NOMO-1 treated with DMSO at 0.1 percent for 48 hours (cell line): ENCODE data around the gene HIGD1A.
A peak's percentile ranks its signal among the peaks of the same experiment; 100 is the strongest.

Experiments used
- DNase-seq: peaks from one replicate; lab custom pipeline; 2025; ENCODE audit not compliant: unreplicated experiment; lab: John Stamatoyannopoulos, UW

The HIGD1A gene

DNA sequence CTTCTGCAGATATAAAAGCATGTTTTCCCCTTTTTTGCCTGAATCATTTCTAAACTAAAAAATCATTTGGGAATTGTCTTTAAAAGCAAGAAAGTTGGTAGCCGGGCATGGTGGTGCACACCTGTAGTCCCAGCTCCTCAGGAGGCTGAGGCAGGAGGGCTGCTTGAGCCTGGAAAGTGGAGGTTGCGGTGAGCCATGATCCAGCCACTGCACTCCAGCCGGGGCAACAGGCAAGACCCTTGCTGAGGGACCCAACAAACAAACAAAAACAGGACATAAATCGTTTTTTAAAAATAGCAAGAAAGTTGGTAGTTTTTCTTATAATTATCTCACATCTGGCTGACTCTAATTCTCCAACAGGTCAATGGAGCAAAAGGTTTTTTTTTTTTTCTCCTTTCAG, 2.5 kb downstream of the HIGD1A start:
- no peak for DNase-seq

GRCh38 chr3:42801048-42801620, 3.2 kb downstream of the HIGD1A start:
- no peak for DNase-seq

DNA sequence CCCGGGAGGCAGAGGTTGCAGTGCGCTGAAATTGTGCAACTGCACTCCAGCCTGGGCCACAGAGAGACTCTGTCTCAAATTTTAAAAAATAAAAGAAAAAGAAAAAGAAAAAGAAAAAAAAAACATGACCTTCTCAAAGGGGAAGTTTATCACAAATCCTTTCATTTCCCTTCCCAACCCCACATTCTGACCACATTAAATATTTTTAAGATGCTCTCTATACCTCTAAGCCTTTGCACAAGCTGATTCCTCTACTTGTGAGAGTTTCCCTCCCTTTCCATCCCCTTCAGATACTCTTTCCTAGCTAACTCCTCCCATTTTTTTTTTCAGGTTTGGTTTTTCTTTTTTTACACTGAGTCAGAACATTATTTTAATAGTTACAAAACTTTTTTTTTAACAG, 4.0 kb downstream of the HIGD1A start:
- DNase-seq = peak; percentile 49

GRCh38 chr3:42799376-42799775, 4.9 kb downstream of the HIGD1A start:
- no peak for DNase-seq

DNA sequence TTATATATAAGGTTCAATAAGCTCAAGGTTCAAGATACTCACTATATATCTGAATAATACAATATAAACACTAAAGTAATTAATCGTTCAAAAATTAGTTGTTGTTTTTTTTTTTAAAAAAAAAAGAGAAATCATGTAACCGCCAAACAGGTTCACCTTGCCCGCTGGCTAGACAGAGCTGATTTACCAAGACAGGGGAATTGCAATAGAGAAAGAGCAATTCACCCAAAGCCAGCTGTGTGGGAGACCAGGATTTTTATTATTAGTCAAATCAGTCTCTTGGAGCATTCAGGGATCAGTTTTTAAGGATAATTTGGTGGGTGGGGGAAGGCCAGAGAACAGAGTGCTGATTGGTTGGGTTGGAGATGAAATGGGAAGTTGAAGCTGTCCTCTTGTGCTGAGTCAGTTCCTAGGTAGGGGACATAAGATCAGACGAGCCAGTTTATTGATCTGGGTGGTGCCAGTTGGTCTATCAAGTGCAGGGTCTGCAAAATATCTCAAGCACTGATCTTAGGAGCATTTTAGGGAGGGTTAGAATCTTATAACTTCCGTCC, 7.9 kb downstream of the HIGD1A start:
- no peak for DNase-seq

DNA sequence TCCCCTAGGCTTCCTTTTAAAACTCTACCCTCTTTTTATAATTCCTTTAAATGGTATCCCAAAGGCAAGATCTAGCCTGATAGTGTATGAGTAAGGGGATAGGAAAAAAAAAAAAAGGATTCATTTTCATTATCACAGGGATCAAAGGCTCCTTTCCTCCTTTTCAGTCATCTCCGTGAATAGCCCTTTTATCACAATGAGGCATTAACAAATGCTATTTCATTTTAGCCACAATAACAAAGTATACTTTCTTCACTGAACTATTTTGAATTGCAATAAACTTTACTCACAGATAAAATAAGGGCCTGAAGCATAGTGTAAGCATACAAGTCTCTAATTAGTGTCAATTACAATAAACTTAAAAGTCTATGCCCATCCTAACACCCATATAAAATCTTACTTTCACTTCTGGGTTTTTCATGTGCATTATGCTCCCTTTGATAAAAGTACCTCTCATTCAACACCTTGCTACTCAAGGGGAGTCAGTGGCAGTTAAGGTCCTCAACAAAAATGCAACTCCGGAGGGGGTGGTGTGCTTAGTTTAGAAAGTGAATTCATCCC, 8.6 kb downstream of the HIGD1A start:
- DNase-seq = no peak

- DNase-seq = no peak
Measured at GRCh38 chr3:42790714-42791229, 13.5 kb downstream of the HIGD1A start.

DNA sequence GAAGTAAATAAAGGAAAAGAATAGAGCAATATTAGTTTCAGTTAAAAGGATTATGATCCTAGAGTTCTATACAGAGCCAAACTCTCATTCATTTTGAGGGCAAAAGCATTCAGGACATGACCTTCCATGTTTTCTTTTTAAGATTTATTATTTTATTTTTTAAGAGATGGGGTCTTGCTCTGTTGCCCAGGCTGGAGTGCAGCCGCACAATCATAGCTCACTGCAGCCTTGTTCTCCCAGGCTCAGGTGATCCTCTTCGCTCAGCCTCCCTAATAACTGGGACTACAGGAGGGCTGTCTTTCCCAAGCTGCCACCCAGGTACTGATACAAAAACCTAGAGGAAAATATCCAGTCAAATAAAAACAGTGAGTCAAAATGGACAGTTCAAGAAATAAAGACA, 17.7 kb downstream of the HIGD1A start:
- DNase-seq = no peak

DNA sequence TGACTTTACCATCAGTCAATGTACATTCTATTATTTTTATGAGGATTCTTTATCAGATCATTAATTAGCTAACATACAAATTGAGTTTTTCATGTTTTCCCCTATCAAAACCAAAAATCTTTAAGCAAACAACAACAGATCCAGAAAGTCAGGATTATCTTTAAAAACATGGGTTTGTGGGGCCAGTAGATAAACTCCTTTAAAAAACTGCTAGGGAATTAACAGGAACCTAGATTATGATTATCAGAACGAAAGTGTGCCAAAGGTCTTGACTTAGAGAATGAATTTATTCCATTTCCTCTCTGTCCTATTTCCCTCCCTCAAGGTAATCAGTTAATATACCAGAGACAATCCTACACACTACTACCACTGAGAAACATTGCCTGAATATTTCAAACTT, 18.1 kb downstream of the HIGD1A start:
- DNase-seq = no peak

- peak; percentile 52 for DNase-seq
Measured at GRCh38 chr3:42780892-42781700, 23.2 kb downstream of the HIGD1A start.

DNA sequence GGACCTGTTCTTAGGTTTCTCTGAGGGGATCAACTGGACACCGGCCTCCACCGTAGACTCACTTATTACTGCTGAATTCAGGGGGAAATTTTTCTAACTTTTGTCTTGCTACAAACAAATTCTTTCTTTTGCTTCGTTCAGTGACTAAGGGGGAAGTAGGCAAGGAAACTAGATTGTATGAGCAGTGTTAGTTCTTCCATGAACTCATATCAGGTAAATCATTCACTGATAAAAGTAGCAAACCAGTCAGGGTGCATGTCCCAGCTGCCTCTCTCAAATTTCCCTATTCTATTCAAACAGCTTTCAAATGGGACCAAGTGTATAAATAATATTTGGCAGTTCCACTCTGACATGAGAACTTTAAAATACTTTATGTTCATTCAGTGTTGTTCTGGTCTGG, 23.9 kb downstream of the HIGD1A start:
- DNase-seq = no peak

- no peak for DNase-seq
Measured at GRCh38 chr3:42778644-42779043, 25.6 kb downstream of the HIGD1A start.

GRCh38 chr3:42773409-42773751, 30.9 kb downstream of the HIGD1A start:
- no peak for DNase-seq

- peak; percentile 95 for DNase-seq
Measured at GRCh38 chr3:42772670-42773408, 31.5 kb downstream of the HIGD1A start, which contains the start of gene CCDC13. TSS of gene CCDC13 (minus strand) at chr3:42773253. CDS start at chr3:42758345, 14,908 bp downstream.

DNA sequence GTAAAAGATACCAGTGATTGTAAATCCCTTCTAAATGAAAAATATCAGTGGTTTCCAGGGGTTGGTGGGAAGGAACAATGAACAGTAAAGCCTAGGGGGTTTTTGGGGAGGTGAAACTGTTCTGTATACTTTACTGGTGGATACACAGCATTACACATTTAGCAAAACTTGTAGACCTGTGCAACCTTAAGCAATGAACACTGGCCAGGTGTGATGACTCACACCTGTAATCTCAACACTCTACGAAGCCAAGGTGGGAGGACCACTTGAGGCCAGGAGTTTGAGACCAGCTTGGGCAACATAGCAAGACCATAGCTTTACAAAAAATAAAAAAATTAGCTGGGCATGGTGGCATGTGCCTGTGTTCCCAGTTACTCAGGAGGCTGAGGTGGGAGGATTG, 33.0 kb downstream of the HIGD1A start:
- DNase-seq = no peak

DNA sequence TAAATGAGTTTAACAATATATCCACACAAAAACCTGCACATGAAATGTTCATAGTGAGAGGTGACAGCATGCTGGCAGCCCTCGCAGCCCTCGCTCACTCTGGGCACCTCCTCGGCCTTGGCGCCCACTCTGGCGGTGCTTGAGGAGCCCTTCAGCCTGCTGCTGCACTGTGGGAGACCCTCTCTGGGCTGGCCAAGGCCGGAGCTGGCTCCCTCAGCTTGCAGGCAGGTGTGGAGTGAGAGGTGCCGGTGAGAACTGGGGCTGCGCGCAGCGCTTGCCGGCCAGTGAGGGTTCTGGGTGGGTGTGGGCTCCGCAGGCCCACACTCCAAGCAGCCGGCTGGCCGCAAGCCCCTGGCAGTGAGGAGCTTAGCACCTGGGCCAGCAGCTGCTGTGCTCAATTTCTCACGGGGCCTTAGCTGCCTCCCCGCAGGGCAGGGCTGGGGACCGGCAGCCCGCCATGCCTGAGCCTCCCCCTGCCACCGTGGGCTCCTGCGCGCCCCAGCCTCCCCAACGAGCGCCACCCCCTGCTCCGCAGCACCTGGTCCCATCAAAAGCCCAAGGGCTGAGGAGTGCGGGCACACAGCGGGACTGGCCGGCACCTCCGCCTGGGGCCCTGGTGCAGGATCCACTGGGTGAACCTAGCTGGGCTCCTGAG, 34.7 kb downstream of the HIGD1A start:
- no peak for DNase-seq

DNA sequence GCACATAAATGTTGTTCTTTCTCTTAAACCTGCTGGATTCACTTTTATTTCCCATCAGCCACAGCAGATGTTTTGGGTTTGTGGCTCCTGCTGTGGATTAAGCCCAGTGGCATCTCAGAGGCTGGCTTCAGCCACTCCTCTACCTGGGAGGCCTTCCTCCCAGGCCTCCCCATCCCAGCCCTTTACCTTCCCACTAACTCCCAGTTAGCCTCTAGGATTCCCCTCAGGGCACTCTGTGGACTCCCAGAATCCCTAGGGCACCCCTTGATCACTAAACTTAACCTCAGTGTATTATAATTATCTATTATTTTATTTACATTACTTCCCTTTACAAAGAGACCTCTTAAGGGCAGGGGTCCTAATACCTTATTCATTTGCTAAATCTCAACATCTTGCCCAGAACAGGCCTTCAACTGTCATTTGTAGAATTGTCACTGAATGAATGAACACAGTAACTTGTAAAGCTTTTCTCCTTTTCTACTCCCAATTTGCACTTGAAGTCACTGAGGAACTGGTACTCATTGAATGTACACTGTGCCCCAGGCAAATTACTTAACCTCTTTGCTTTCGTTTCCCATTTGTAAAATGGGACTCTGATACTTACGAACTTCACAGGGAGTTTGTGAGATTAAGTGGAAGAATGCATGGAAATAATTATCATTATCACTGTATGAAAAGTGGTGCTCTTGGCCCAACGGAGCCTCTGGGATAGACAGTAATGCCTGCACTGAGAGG, 39.6 kb downstream of the HIGD1A start:
- DNase-seq = peak; percentile 71

- no peak for DNase-seq
Measured at GRCh38 chr3:42764115-42764514, 40.2 kb downstream of the HIGD1A start.

DNA sequence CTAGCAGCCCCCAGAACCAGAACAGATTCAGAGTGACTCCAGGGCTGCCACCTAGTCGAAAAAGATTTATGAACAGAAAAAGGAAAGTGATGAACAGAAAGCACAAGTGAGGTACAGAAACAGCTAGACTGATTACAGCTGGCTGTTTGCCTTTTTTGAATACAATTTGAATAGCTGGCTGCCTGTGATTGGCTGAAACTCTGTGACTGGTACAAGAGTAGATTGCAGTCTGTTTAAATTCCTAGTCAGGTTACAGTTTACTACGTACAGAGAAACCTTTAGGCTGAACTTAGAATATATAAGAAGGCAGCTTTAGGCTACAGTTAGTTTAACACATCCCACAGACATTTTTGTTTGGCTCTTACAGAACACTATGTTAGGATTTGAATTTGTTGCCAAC, 41.3 kb downstream of the HIGD1A start:
- no peak for DNase-seq
